Activated T-helper 9 cell treated with anti-CD3 and anti-CD28 coated beads, Interleukin-2, amount 50 U/mL, for 16 hours (primary cell): Measurements from ENCODE around the gene POLR2E.

Experiments used
- DNase-seq: peaks from one replicate; pipeline ENCODE4 v3.0.0-alpha.2; 2020; ENCODE audit warnings: low read depth

Gene POLR2E

GRCh38 chr19:1079566-1080111 is 15.5 kb downstream of the POLR2E start:
- peak; percentile 60 for DNase-seq

- peak; percentile 90 for DNase-seq
These were observed 18.2 kb downstream of the POLR2E start for GRCh38 chr19:1076951-1077350.

DNA sequence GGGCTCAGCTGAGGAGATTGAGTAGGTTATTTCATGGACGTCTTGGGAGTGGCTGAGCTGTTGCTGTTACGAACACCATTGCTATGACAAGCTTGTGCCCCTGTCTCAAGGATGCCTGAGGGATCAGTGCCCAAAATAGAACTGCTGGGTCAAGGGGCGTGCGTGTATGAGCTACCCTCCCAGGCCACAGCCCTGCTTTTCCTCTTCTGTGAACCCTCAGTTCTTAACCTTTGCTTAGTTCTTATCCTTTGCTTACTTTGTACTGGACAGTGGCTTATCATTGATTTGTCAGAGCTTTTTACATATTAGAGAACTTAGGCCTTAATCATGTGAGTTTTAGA is 19.2 kb downstream of the POLR2E start:
- no peak for DNase-seq

DNA sequence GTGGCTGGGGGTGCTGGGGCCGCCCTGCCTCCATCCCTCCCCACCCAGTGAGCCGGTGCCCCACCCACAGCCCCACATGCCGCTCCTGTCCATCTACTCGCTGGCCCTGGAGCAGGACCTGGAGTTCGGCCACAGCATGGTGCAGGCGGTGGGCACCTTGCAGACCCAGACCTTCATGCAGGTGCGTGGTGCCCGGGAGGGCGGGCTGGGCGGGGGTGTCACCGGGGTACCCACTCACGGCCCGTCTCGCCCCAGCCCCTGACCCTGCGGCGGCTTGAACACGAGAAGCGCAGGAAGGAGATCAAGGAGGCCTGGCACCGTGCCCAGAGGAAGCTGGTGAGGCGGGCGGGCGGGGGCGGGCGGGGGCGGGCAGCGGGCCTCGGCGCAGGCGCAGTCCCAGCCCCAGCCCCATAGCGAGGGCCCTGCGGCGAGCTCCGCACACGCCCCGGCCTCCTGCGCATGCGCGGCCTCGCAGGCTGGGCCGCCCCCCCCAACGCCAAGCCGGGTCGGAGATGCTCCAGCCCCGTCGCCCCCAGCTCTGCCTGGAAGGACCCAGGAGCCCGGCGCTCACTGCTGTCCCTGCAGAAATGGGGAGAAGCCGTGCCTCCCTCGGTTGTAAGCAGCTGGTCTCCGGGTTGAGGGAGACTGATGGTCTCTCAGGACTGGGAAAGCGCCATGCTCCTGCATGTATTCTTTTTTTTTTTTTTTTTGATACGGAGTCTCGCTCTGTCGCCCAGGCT is 20.5 kb downstream of the POLR2E start:
- DNase-seq: peak; percentile 82

DNA sequence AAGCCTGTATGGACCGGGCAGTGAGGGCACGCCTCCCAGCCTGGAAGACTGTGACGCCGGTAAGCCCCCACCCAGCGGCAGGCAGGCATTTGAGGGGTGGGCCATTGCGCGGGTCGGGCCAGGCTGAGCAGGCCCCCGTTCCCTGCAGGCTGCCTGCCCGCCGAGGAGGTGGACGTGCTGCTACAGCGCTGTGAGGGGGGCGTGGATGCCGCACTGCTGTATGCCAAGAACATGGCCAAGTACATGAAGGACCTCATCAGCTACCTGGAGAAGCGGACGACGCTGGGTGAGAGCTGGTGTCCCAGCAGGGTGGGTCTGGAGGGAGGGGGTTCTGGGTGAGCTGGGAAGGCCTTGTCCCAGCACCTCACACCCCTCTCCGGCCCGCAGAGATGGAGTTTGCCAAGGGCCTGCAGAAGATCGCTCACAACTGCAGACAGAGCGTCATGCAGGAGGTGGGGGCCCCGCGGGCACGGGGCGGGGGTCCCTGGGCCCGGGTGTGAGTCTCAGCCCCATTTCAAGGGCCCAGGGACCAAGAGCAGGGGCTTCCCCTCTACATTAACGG is 21.1 kb downstream of the POLR2E start:
- no peak for DNase-seq

DNA sequence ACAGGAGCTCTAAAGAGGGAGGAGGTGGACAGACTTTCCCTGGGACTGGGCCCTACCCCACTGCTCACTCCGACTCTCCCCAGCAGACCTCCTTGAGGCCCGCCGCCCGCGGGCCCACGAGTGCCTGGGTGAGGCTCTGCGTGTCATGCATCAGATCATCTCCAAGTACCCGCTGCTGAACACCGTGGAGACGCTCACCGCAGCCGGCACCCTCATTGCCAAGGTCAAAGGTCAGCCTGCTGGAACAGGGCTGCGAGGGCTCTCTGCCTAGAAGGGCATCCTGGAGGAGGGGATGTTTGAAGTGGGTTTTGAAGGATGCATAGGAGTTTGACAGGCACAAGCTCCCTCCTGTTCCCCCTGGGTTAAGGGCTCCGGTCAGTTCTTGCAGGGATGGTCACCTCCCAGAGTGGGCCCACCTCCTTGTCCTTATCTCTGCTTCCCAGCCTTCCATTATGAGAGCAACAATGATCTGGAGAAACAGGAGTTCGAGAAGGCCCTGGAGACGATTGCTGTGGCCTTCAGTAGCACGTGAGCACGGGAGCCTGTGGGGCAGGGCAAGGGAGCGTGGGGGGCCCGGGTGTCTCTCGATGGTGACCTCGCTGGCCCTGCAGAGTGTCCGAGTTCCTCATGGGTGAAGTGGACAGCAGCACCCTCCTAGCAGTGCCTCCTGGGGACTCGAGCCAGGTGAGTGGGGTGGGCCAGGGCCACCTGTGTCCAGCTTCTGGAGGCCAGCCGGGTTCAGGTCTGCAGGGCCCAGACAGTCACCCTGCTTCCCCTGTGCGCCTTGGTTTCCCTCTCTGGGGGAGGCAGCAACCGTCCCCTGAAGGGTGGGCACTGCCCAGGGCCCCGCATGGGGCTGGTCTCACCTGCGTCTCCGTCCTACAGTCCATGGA is 21.9 kb downstream of the POLR2E start:
- DNase-seq: no peak

DNA sequence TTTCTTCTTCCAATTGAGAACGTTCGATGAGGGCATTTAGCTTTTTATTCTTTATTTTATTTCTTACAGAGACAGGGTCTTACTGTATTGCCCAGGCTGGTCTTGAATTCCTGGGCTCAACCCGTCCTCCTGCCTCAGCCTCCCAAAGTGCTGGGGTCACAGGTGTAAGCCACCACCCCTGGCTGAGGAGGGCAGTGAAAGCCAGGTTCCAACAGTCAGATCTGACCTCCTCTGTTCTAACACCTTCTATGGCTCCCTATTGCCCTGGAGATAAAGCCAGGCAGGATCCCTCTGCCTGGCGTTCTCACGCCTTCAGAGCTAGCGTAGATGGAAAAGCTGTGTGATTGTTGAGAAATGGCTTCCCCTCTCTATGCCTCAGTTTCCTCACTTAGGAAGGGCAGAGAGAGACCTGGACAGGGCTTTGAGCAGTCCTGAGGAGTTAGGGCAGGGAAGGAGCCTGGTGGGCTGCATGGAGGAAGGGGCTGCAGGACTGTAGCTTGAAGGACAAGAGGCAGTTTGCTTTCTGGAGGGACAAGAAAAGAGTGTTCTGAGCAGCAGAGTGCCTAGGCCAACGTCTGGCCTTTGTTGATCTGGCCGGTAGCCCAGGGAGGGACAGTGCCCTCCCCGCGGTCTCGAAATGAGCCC is 22.7 kb downstream of the POLR2E start:
- DNase-seq: no peak

GRCh38 chr19:1070931-1071791 is 24.0 kb downstream of the POLR2E start:
- DNase-seq: no peak

GRCh38 chr19:1070576-1070930 is 24.6 kb downstream of the POLR2E start:
- no peak for DNase-seq

- DNase-seq: no peak
These were observed 26.0 kb downstream of the POLR2E start for GRCh38 chr19:1069009-1069779.

GRCh38 chr19:1068009-1069001 is 26.9 kb downstream of the POLR2E start:
- DNase-seq: no peak

DNA sequence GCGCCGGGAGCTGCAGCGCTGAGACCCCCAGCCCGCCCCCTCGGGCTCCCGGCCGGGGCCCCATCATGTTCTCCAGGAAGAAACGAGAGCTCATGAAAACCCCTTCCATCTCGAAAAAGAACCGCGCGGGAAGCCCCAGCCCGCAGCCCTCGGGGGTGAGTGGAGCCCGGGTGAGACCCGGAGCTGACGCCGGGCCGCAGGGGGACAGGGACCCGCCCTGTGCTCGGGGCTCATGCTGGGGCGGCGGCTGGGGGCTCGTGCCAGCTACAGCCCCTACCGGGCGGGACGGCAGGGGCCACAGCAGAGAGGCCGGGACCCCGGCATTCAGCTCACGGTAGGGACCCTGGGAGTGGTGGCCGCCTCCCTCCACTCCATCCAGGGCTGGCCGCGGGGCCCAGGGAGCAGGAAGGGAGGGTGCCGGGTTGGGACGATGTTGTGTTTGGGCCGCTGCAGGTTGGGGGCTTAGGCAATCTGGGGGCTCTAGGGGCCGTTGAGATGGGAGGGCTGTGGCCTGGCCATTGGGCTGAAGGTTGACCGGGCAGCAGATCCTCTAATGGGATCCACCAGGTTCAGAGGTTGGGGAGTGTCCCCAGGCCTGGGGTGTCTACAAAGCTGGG is 27.7 kb downstream of the POLR2E start:
- peak; percentile 66 for DNase-seq

DNA sequence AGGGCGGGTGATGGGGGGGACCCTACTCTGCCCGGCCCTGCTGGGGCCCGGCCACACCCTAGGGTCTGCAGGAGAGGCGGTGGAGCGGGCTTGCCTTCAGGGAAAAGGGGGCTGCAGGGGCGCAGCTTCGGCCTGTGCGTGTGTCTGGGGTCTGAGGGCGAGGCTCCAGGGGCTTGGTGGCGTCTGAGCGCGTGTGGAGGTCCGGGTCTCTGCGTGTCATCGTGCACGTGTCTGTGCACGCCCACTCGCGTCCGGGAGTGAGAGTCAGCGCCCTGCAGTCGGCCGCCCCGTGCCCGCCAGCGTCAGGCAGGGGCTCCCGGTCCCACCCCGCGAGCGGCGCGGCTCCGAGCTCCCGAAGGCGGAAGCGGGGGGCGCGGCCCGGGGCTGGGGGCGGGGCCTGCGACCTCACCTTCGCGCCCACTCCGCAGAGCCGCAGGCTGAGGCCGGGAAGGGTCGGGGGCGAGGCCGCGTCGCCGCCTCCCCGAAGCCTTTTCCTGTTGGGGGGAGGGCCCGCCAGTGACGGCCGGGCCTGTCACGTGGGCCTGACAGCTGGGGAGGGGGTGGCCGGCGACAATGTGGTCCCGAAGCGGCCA is 28.3 kb downstream of the POLR2E start, which contains the start of gene ARHGAP45:
Gene ARHGAP45 (plus strand): TSS at position 420 of the 593 bp plus-strand sequence. CDS start 239 bp downstream, outside the sequence.
- peak; percentile 78 for DNase-seq

- no peak for DNase-seq
These were observed 28.9 kb downstream of the POLR2E start for GRCh38 chr19:1066251-1066747.

DNA sequence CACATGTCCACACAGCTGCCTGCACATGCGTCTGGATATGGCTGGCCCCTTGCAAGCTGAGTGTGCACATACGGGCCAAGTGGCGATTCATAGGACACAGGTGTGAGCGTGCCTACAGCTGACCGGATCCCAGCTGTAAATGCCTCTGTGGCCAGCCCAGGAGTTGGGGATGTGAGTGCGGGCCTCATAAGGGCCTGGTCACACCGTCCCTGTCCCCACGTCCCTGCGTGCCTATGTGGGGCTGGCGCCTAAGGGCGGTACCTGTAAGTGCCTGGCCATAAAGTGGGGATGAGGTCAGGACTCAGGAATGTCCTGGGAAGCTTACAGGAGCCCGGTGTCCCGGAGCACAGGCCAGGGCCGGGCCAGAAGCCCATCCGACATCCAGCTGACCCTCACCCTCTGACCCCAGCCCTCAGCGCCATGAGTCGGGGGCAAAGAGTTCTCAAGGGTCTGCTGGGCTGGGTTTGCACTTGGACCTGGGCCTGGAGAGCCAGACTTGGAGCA is 29.5 kb downstream of the POLR2E start:
- no peak for DNase-seq

DNA sequence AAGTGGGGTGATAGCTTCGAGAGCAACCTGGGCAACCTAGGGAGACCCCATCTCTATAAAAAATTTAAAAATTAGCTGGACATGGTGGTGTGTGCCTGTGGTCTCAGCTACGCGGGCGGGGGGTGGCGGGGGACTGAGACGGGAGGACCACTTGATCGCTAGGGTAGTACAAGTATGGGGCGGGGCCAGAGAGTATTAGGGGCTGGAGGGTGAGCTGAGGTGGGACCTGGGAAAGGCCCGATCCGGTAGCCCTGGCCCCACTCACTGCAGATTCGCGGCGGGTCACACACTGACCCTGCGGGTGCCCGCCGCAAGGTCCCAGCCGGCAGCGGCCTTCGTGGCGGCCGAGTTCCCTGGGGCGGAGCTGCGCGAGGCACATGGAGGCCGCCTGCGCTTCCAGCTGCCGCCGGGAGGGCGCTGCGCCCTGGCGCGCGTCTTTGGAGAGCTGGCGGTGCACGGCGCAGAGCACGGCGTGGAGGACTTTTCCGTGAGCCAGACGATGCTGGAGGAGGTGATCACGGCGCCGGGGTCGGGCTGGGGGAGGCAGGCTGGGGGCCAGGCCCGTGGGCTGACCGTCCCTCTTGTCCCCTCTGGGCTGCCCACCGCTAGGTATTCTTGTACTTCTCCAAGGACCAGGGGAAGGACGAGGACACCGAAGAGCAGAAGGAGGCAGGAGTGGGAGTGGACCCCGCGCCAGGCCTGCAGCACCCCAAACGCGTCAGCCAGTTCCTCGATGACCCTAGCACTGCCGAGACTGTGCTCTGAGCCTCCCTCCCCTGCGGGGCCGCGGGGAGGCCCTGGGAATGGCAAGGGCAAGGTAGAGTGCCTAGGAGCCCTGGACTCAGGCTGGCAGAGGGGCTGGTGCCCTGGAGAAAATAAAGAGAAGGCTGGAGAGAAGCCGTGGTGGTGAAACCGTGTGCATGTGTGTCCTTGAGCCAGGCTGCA is 30.2 kb downstream of the POLR2E start:
- DNase-seq: peak; percentile 68
